Measurements from ENCODE around the gene CDK17. TPM values are rescaled to one million over a fixed set of nuclear protein-coding genes. Genes with fewer than 3 reads are reported as not detected.

The CDK17 gene
- total RNA-seq, 1 experiment from 2014 or later: 21.4 TPM

- TF ChIP-seq REST (IDR thresholded peaks at IDR 0.05; ENCODE audit: low read depth) (no peak), ZNF274 (IDR thresholded peaks at IDR 0.05; ENCODE audit: low read depth, low read length) (no peak), ELF1 (IDR thresholded peaks at IDR 0.05; ENCODE audit: borderline replicate concordance, low read depth) (no peak), EGR1 (IDR thresholded peaks at IDR 0.05; ENCODE audit: low read depth) (no peak), CBX3 (IDR thresholded peaks at IDR 0.05; ENCODE audit: low read depth) (no peak), ZBTB33 (IDR thresholded peaks at IDR 0.05; ENCODE audit: extremely low read depth, insufficient replicate concordance, low read length) (no peak), EZH2phosphoT487 (IDR thresholded peaks at IDR 0.05; ENCODE audit: borderline replicate concordance) (no peak), YY1 (IDR thresholded peaks at IDR 0.05; ENCODE audit: extremely low read depth, insufficient replicate concordance, low read depth, low read length) (no peak), MAX (IDR thresholded peaks at IDR 0.05) (no peak), FOSL1 (IDR thresholded peaks at IDR 0.05; ENCODE audit: low read depth) (no peak)
Observed at GRCh38 chr12:96301732-96302131, 98.5 kb downstream of the CDK17 start (continued).

Measured in HCT116 (cell line).